GM21717 (cell line): ENCODE results near the gene TMEM258.
A peak's percentile ranks its signal among the peaks of the same experiment; 100 is the strongest.

Experiments
- ATAC-seq: cut with Tn5 transposase; IDR thresholded peaks from one replicate; pipeline ENCODE4 v1.9.1; 2021; ENCODE audit warnings: mild to moderate bottlenecking, moderate library complexity; ENCODE audit not compliant: unreplicated experiment

TMEM258 gene

GRCh38 chr11:61762223-61762615, 30.2 kb downstream of the TMEM258 start:
- ATAC-seq: no peak

- no peak for ATAC-seq
These were observed 30.8 kb downstream of the TMEM258 start for GRCh38 chr11:61761440-61762222.

- no peak for ATAC-seq
These were observed 31.5 kb downstream of the TMEM258 start for GRCh38 chr11:61760946-61761345.

- no peak for ATAC-seq
These were observed 35.1 kb downstream of the TMEM258 start for GRCh38 chr11:61757213-61757862.

- ATAC-seq: no peak
These were observed 35.8 kb downstream of the TMEM258 start for GRCh38 chr11:61756452-61757212.

- no peak for ATAC-seq
These were observed 36.3 kb downstream of the TMEM258 start for GRCh38 chr11:61756147-61756451.

- ATAC-seq: no peak
These were observed 37.6 kb downstream of the TMEM258 start for GRCh38 chr11:61754534-61755482.

- ATAC-seq: no peak
These were observed 38.7 kb downstream of the TMEM258 start for GRCh38 chr11:61753672-61754071.

GRCh38 chr11:61752925-61753521, 39.4 kb downstream of the TMEM258 start:
- ATAC-seq: no peak

GRCh38 chr11:61752117-61752924, 40.1 kb downstream of the TMEM258 start, which contains the start of gene MYRF:
Gene MYRF (plus strand): TSS chr11:61752636. CDS start chr11:61752745, 109 bp downstream.
- no peak for ATAC-seq

GRCh38 chr11:61751384-61751783, 41.0 kb downstream of the TMEM258 start:
- no peak for ATAC-seq

- ATAC-seq: no peak
These were observed 41.6 kb downstream of the TMEM258 start for GRCh38 chr11:61750631-61751273.

GRCh38 chr11:61749591-61750217, 42.7 kb downstream of the TMEM258 start:
- no peak for ATAC-seq

GRCh38 chr11:61747967-61748285, 44.5 kb downstream of the TMEM258 start:
- no peak for ATAC-seq

GRCh38 chr11:61747192-61747966, 45.0 kb downstream of the TMEM258 start:
- ATAC-seq: peak; percentile 54

- ATAC-seq: no peak
These were observed 45.8 kb downstream of the TMEM258 start for GRCh38 chr11:61746442-61747191.

GRCh38 chr11:61745781-61746441, 46.5 kb downstream of the TMEM258 start:
- no peak for ATAC-seq
